ENCODE measurements around the gene EHBP1. TPM values are rescaled to one million over a fixed set of nuclear protein-coding genes. Genes with fewer than 3 reads are reported as not detected.

Gene EHBP1
- total RNA-seq, 3 donors from 2014 or later: 65.9 to 118 (median 87.2) TPM

GRCh38 chr2:62868947-62869346, 163.4 kb downstream of the EHBP1 start:
- Histone ChIP-seq H3K4me3 (no peak overlapping the region), H3K27ac (no peak overlapping the region), H3K27me3 (no peaks in the 10 kb centered on the region), H3K9me3 (peaks cover 0 to 7% of the 10 kb centered on the region in 2 donors), H3K4me1 (no peaks in the 10 kb centered on the region), H3K36me3 (peaks cover 5% of the 10 kb centered on the region)
- TF ChIP-seq CTCF (IDR thresholded peaks at IDR 0.05) (no peak), POLR2AphosphoS5 (IDR thresholded peaks at IDR 0.05) (no peak), POLR2A (IDR thresholded peaks at IDR 0.05) (no peak)
- DNase-seq (ENCODE audit: low spot score in 2 of 2): no peak
- intact Hi-C loops (cut with DNase I; ENCODE audit: low total_unique reads): no loop called here

GRCh38 chr2:62870966-62871365, 165.5 kb downstream of the EHBP1 start:
- peaks cover 0 to 7% of the 10 kb centered on the region in 2 donors for H3K9me3 ChIP-seq
- no peak for DNase-seq (ENCODE audit: low spot score in 2 of 2)
- H3K27ac ChIP-seq: no peak overlapping the region
- H3K27me3 ChIP-seq: no peaks in the 10 kb centered on the region
- intact Hi-C loops (cut with DNase I; ENCODE audit: low total_unique reads): no loop called here
- no peak overlapping the region for H3K4me3 ChIP-seq
- no peaks in the 10 kb centered on the region for H3K36me3 ChIP-seq
- no peaks in the 10 kb centered on the region for H3K4me1 ChIP-seq
- TF ChIP-seq POLR2A (IDR thresholded peaks at IDR 0.05) (no peak), POLR2AphosphoS5 (IDR thresholded peaks at IDR 0.05) (no peak), CTCF (IDR thresholded peaks at IDR 0.05) (no peak)

GRCh38 chr2:62871506-62871905, 166.0 kb downstream of the EHBP1 start:
- Histone ChIP-seq H3K27me3 (no peaks in the 10 kb centered on the region), H3K27ac (no peak overlapping the region), H3K36me3 (no peaks in the 10 kb centered on the region), H3K9me3 (peaks cover 0 to 7% of the 10 kb centered on the region in 2 donors), H3K4me1 (no peaks in the 10 kb centered on the region), H3K4me3 (no peak overlapping the region)
- TF ChIP-seq POLR2A (IDR thresholded peaks at IDR 0.05): no peak
- no peak for TF ChIP-seq POLR2AphosphoS5 (IDR thresholded peaks at IDR 0.05)
- TF ChIP-seq CTCF (IDR thresholded peaks at IDR 0.05): no peak
- DNase-seq (ENCODE audit: low spot score in 2 of 2): no peak
- intact Hi-C loops (cut with DNase I; ENCODE audit: low total_unique reads): no loop called here

- DNase-seq (ENCODE audit: low spot score in 2 of 2): no peak
- Histone ChIP-seq H3K27me3 (no peaks in the 10 kb centered on the region), H3K4me1 (no peaks in the 10 kb centered on the region), H3K36me3 (no peaks in the 10 kb centered on the region), H3K9me3 (peaks cover 0 to 7% of the 10 kb centered on the region in 2 donors), H3K4me3 (no peak overlapping the region), H3K27ac (no peak overlapping the region)
- TF ChIP-seq POLR2A (IDR thresholded peaks at IDR 0.05) (no peak), POLR2AphosphoS5 (IDR thresholded peaks at IDR 0.05) (no peak), CTCF (IDR thresholded peaks at IDR 0.05) (no peak)
- intact Hi-C loops (cut with DNase I; ENCODE audit: low total_unique reads): no loop called here
These were observed 168.1 kb downstream of the EHBP1 start for GRCh38 chr2:62873603-62874002.

GRCh38 chr2:62874881-62875383, 169.4 kb downstream of the EHBP1 start:
- Histone ChIP-seq H3K36me3 (no peaks in the 10 kb centered on the region), H3K4me3 (no peak overlapping the region), H3K27me3 (no peaks in the 10 kb centered on the region), H3K27ac (no peak overlapping the region), H3K9me3 (peaks cover 0 to 7% of the 10 kb centered on the region in 2 donors), H3K4me1 (no peaks in the 10 kb centered on the region)
- intact Hi-C loops (cut with DNase I; ENCODE audit: low total_unique reads): no loop called here
- TF ChIP-seq POLR2A (IDR thresholded peaks at IDR 0.05) (no peak), POLR2AphosphoS5 (IDR thresholded peaks at IDR 0.05) (no peak), CTCF (IDR thresholded peaks at IDR 0.05) (no peak)
- DNase-seq (ENCODE audit: low spot score in 2 of 2): no peak
